HG02642 (cell line): Measurements from ENCODE around the gene RFPL1.
A peak's percentile ranks its signal among the peaks of the same experiment; 100 is the strongest.
"Not testable (repeated sequence)": the region's sequence is repeated elsewhere in the genome, so short reads cannot be mapped to it uniquely, and the experiment has no call there.

Source experiments
- ATAC-seq: cut with Tn5 transposase; IDR thresholded peaks from one replicate; pipeline ENCODE4 v1.9.1; 2021; ENCODE audit warnings: mild to moderate bottlenecking; ENCODE audit not compliant: unreplicated experiment, poor library complexity

The RFPL1 gene

DNA sequence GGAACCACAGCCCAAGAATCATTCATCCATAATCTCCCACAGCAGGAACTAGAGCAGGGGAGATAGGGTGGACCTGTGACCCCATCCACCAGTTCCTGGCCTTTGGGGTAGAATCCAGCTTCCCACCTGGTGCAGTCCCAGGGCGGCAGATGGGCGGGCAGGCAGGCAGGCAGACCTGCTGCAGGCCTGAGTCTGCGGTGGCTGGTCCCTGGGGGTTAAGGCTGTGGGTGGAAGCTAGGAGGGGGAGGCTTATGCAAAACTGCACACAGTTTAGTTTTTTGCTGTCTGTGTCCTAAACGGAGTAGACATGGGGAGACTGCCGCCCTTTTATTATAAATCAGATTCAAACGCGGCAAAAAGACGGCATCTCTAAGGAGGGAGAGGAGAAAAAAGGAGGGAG, 37.2 kb downstream of the RFPL1 start:
- peak; percentile 73 for ATAC-seq

DNA sequence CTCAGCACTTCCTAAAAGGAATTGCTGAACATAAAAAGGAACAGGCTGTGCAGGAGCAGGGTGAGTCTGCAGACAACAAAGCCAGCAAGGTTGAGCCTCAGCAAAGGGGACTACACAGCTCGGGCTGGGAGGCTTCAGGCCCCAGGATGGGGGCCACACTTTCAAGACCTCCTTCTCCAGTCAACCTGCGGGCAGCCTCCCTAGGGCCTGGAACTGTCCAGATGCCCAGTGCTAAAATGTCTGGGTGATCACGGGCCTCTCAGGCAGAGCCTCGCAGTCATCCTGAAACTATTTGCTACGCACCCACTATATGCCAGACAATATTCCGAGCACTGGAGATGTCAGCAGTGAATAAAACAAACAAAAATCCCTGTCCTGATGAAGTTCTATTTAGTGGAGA, 37.7 kb downstream of the RFPL1 start:
- ATAC-seq, result no peak

DNA sequence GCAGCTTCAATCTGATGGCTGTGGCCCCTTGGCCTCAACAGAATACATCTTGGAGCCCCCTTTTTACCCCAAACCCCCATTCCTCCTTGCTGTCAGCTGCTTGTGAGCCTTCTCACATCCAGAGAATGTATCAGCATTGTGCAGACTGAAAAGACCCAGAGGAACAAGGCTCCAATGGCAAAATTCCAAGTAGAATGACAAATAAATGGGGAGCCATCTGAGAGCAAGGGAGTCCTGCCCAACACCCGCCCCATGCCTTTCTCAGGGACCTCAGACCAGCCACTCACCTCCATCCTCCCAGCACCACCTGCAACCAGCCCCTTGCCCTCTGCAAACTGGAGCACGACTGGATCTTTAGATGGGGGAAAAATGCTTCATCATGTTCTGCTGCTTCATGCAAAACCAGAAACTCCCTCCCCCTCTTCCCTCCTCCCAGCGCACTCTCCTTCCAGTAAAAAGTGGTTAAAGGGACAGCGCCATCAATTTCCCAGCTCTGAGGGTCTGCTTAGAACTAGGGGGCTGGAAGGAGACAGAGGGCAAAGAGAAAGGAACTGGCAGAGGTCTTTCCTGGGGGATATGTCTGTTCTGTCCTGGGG, 39.4 kb downstream of the RFPL1 start:
- no peak for ATAC-seq

- ATAC-seq, result no peak
Observed at GRCh38 chr22:29478326-29479276, 40.2 kb downstream of the RFPL1 start.

GRCh38 chr22:29479417-29480261, 41.3 kb downstream of the RFPL1 start, which contains the start of gene NEFH:
TSS of gene NEFH (plus strand) at chr22:29480218. CDS start at chr22:29480263, 45 bp downstream.
- ATAC-seq, result no peak

GRCh38 chr22:29480262-29480511, 41.8 kb downstream of the RFPL1 start:
- ATAC-seq, result no peak

- no peak for ATAC-seq
Observed at GRCh38 chr22:29480512-29481264, 42.3 kb downstream of the RFPL1 start.

DNA sequence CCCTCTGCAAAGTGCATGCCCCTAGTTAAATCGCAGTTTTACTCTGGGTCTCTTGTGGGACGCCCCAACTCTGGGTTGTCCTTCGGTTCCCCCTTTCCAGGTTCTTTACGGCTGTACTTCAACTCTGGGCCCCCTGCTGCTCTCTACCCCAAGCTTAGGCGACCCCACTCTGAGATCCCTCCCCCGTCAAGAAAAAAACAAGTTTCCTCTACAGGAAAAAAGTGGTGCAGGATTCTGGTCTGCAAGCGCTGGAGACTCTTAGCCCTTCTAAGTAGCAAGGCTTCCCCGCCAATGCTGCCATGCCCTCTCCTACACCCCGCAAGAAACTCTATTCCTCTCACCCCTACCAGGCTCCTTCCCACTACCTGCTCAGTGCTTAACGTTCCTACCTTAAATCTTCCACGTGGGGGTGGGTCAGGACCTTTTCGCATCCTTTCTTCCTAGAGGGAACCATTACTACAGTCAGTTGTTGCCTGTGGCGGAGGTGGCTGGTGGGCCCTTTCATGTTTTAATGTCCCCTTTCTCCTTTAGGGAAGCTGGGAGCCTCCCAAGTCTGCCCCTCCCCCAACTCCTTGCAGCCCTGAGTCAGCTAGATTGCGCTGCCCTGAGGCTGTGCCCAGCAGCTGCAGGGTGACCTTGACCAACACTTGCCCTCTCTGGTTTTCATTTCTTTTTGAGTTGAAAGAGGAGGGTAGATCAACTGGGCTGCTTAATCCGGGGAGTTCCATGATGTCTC, 43.0 kb downstream of the RFPL1 start:
- ATAC-seq, result no peak

GRCh38 chr22:29482253-29482652, 43.9 kb downstream of the RFPL1 start:
- no peak for ATAC-seq

DNA sequence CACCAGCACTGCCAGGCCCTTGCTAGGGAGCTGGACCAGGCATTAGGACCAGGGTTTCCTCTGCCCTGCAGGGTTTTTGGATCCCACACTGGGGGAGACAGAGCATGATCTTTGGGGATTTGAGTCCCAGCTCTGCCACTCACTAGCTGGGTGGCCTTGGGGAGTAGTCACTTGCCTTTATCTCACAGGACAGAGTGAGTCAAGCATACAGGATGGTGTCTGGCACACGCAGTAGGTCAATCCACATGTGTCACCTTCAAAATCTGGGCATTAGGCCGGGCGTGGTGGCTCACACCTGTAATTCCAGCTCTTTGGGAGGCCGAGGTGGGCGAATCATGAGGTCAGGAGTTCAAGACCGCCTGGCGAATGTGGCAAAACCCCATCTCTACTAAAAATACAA, 44.3 kb downstream of the RFPL1 start:
- no peak for ATAC-seq

GRCh38 chr22:29483254-29483653, 44.9 kb downstream of the RFPL1 start:
- no peak for ATAC-seq

DNA sequence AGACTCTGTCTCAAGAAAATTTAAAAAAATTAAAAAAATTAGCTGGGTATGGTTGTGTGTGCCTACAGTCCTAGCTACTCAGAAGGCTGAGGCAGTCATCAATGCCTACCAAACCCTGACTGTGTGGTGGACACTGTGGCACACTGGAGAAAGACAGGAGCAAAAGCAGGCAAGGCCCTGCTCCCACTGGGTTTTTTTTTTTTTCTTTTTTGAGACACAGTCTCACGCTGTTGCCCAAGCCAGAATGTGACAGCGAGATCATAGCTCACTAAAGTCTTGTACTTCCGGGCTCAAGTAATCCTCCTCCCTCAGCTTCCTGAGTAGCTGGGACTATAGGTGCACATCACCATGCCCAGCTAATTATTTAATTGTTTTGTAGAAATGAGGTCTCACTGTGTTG, 46.3 kb downstream of the RFPL1 start:
- ATAC-seq, result no peak

- ATAC-seq, result no peak
Observed at GRCh38 chr22:29485448-29485847, 47.1 kb downstream of the RFPL1 start.

GRCh38 chr22:29487426-29487986, 49.1 kb downstream of the RFPL1 start:
- ATAC-seq, result no peak

- ATAC-seq, result not testable (repeated sequence)
Observed at GRCh38 chr22:29489127-29489780, 50.9 kb downstream of the RFPL1 start.

DNA sequence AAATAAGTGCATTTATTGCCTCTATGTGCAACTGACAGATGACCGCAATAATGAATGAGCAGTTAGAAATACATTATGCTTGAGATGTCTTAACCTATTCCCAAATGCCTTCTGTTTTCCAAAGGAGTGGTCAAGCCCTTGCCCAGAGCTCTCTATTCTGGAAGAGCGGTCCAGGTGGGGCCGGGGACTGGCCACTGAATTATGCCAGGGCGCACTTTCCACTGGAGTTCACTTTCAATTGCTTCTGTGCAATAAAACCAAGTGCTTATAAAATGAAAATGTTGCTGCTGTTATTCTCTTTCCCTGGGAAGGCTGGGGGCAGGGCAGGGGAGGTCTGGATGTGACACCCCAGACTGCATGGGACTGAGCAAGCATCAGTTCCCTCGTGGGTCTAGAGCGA, 52.6 kb downstream of the RFPL1 start:
- no peak for ATAC-seq
